ENCODE data around the gene SLIT3. TPM values are rescaled to one million over a fixed set of nuclear protein-coding genes. Genes with fewer than 3 reads are reported as not detected.

The SLIT3 gene
- total RNA-seq, 1 donor from 2014 or later = 70.0 TPM

- intact Hi-C loops (cut with DNase I) = no loop called here
- no peak overlapping the region for H3K4me3 ChIP-seq
- ATAC-seq = no peak
- no peaks in the 10 kb centered on the region for H3K9me3 ChIP-seq
- peaks cover 15% of the 10 kb centered on the region for H3K4me1 ChIP-seq
- no peaks in the 10 kb centered on the region for H3K27me3 ChIP-seq
- H3K36me3 ChIP-seq = no peaks in the 10 kb centered on the region
- TF ChIP-seq CTCF (IDR thresholded peaks at IDR 0.05) = no peak
- no peak for DNase-seq
- no peak overlapping the region for H3K27ac ChIP-seq
Observed at GRCh38 chr5:169065400-169065799, 235.5 kb downstream of the SLIT3 start.

- Histone ChIP-seq H3K27me3 (no peaks in the 10 kb centered on the region), H3K36me3 (no peaks in the 10 kb centered on the region), H3K27ac (no peak overlapping the region), H3K4me3 (no peak overlapping the region), H3K9me3 (no peaks in the 10 kb centered on the region), H3K4me1 (peaks cover 15% of the 10 kb centered on the region)
- intact Hi-C loops (cut with DNase I) = no loop called here
- ATAC-seq = peak; percentile 36
- TF ChIP-seq CTCF (IDR thresholded peaks at IDR 0.05) = no peak
- no peak for DNase-seq
Observed at GRCh38 chr5:169064093-169064492, 236.8 kb downstream of the SLIT3 start.

- Histone ChIP-seq H3K27ac (no peak overlapping the region), H3K4me3 (no peak overlapping the region), H3K9me3 (no peaks in the 10 kb centered on the region), H3K27me3 (no peaks in the 10 kb centered on the region), H3K4me1 (peaks cover 15% of the 10 kb centered on the region), H3K36me3 (no peaks in the 10 kb centered on the region)
- intact Hi-C loops (cut with DNase I) = no loop called here
- no peak for TF ChIP-seq CTCF (IDR thresholded peaks at IDR 0.05)
- ATAC-seq (peak; percentile 8), DNase-seq (no peak)
Observed at GRCh38 chr5:169063316-169063953, 237.5 kb downstream of the SLIT3 start.

GRCh38 chr5:169062690-169063089, 238.2 kb downstream of the SLIT3 start:
- H3K27me3 ChIP-seq = no peaks in the 10 kb centered on the region
- H3K27ac ChIP-seq = no peak overlapping the region
- no peaks in the 10 kb centered on the region for H3K36me3 ChIP-seq
- DNase-seq (no peak), ATAC-seq (no peak)
- H3K9me3 ChIP-seq = no peaks in the 10 kb centered on the region
- intact Hi-C loops (cut with DNase I) = no loop called here
- H3K4me3 ChIP-seq = no peak overlapping the region
- TF ChIP-seq CTCF (IDR thresholded peaks at IDR 0.05) = no peak
- peaks cover 15% of the 10 kb centered on the region for H3K4me1 ChIP-seq

GRCh38 chr5:169054506-169054905, 246.4 kb downstream of the SLIT3 start:
- intact Hi-C loops (cut with DNase I) = no loop called here

More at GRCh38 chr5:169054506-169054905, 246.4 kb downstream of the SLIT3 start:
- DNase-seq (no peak), ATAC-seq (no peak)
- Histone ChIP-seq H3K27ac (no peak overlapping the region), H3K4me3 (no peak overlapping the region), H3K9me3 (no peaks in the 10 kb centered on the region), H3K4me1 (peaks cover 5% of the 10 kb centered on the region), H3K36me3 (no peaks in the 10 kb centered on the region), H3K27me3 (no peaks in the 10 kb centered on the region)
- TF ChIP-seq CTCF (IDR thresholded peaks at IDR 0.05) = no peak

Data from upper lobe of right lung (tissue), 1 donor.